Sciatic nerve (tissue), 2 donors: ENCODE measurements around the gene IL36G. TPM values are rescaled to one million over a fixed set of nuclear protein-coding genes. Genes with fewer than 3 reads are reported as not detected.
"Not testable (repeated sequence)": the region's sequence is repeated elsewhere in the genome, so short reads cannot be mapped to it uniquely, and the experiment has no call there.

Experiments
- ATAC-seq: fragments of 200-7000 bp; cut with Tn5 transposase; one replicate; pipeline ENCODE4 v1.9.1; 2020; ENCODE audit warnings: mild to moderate bottlenecking, moderate library complexity
- DNase-seq: peaks from one replicate; pipeline ENCODE4 v3.0.0-alpha.2; 2020; ENCODE audit warnings: low spot score
- intact Hi-C: fragments of 100-400 bp; cut with DNase I; formaldehyde crosslinking; loops from one replicate; pipeline ENCODE4 v1.14.2; 2022
- total RNA-seq: library from RNA; stranded (reverse); fragmentation: NEBNext Ultra II Directional; extraction: Animal tissue kit (Norgen Biotek cat#: 25700); gene quantifications from one replicate; pipeline ENCODE4 v1.2.1, GENCODE V29; 2021
- donor health status: DM: no; HTN: no; CAD: no.
- donor health status: DM: no; HTN: no; CAD: no.

Gene IL36G
- not detected for total RNA-seq

DNA sequence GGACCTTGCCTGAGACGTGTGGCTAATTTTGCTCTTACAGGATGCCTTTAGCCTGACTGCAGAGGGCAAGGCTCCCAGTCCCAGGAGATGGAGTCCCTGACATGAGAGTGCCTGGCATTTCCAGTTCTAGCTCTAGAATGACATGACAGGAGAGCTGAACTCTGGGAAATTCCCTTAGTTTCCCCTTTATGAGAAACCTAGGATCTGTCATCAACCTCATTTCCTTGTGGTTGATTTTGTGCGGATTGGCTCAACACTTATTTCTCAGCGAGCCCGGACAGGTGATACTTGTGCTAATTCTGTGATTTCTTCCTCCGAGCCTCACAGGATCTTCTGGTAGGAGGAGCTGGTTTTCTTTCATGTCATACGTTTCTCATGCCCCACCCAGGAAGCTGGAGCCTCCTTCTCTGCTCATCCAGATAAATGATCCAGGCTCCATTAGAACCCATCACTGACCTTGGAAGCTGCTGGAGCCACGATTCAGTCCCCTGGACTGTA is at the start of gene IL36G:
Gene IL36G, plus strand, starts transcription at position 448 of the 498 bp plus-strand sequence. CDS start 633 bp downstream, outside the sequence.
- DNase-seq (no peak), ATAC-seq (no peak)
- intact Hi-C loops = no loop called here

- intact Hi-C loops = no loop called here
Measured at GRCh38 chr2:112933261-112933660, 44.5 kb upstream of the IL36G start.

DNA sequence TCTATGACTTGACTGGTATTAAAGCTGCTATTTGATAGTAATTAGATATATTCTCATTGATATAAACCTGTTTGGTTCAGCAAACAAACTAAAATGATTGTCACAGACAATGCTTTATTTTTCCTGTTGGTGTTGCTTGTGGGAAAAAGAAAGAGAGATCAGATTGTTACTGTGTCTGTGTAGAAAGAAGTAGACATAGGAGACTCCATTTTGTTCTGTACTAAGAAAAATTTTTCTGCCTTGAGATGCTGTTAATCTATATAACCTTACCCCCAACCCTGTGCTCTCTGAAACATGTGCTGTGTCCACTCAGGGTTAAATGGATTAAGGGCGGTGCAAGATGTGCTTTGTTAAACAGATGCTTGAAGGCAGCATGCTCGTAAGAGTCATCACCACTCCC is 43.7 kb upstream of the IL36G start:
- intact Hi-C loops, ATAC-seq, DNase-seq: not testable (repeated sequence)

More at GRCh38 chr2:112933261-112933660, 44.5 kb upstream of the IL36G start:
- ATAC-seq (no peak), DNase-seq (no peak)

GRCh38 chr2:112936927-112937232 is 40.9 kb upstream of the IL36G start:
- no peak for DNase-seq
- no peak for ATAC-seq
- intact Hi-C loops = no loop called here

GRCh38 chr2:112938904-112939303 is 38.9 kb upstream of the IL36G start:
- intact Hi-C loops = no loop called here
- ATAC-seq (no peak), DNase-seq (no peak)

DNA sequence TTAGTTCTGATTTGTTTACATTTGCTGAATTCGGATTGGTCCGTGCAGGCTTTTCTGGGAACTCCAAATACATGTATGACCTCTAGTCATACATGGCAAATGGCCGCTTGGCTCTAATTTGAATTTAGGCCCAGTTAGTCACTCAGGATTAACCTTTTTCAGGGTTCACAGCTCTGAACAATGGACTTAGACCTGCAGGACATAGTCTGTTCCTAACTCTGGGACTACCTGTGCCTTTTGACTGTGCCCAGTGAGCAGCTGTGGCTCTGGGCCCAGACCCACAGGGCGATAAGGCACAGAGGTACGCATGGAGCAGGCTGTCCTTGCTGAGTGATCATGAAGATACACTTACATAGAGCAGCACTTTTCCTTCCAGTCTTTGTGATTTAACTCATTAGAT is 38.4 kb upstream of the IL36G start:
- ATAC-seq (no peak), DNase-seq (no peak)
- intact Hi-C loops = no loop called here

- ATAC-seq = no peak
- intact Hi-C loops = loop anchor here (10.0 kb wide), 1 partner anchor 186 kb away; no protein-coding TSS in a partner anchor
- DNase-seq = no peak
Measured at GRCh38 chr2:112940859-112941625, 36.8 kb upstream of the IL36G start.

DNA sequence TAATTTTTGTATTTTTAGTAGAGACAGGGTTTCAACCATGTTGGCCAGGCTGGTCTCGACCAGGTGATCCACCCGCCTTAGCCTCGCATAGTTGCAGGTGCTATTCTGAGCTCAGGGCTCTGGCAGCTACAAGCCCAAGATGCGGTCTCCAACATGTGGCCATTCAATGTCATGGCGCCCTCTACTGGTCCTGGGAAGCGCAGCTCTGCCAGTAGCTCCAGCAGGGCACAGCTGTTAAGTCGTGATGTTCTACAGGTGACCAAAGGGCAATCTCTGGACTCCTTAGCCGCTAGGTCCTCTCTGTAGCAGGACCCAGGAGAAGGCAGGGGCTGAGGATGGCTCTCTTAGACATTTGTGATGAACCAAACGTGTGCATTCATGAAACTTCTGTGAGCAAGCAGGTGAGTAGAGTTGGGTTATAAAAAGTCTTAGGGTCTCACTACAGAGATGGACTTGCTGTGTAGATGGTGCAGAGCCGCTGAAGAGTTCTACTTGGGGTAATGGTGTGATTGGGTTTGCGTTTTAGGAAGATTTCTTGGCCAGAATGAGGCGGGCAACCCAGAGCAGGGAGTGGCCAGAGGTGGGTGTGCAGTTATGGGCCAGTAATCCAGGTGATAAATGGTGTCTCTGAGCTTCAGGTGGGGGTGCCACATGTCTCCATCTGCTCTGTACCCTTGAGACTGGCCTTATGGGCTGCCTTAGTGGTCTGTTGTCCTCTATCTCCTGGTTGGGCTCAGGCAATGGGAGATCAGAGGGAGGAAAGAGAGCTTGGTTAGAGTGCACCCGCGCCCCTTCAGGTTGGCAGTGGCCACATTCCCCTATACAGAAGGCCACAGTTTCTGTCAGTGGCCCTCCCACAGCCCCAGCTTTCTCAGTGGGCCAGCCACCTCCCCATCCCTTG is 35.8 kb upstream of the IL36G start:
- intact Hi-C loops = loop anchor here (10.0 kb wide), 1 partner anchor 187 kb away; no protein-coding TSS in a partner anchor
- peak; percentile 48 for ATAC-seq
- peak; percentile 79 for DNase-seq

GRCh38 chr2:112942654-112943002 is 35.2 kb upstream of the IL36G start:
- DNase-seq (no peak), ATAC-seq (no peak)
- intact Hi-C loops = loop anchor here (10.0 kb wide), 1 partner anchor 188 kb away; no protein-coding TSS in a partner anchor

GRCh38 chr2:112944971-112945370 is 32.8 kb upstream of the IL36G start:
- intact Hi-C loops = loop anchor here (10.0 kb wide), 1 partner anchor 190 kb away; no protein-coding TSS in a partner anchor
- DNase-seq (no peak), ATAC-seq (no peak)

DNA sequence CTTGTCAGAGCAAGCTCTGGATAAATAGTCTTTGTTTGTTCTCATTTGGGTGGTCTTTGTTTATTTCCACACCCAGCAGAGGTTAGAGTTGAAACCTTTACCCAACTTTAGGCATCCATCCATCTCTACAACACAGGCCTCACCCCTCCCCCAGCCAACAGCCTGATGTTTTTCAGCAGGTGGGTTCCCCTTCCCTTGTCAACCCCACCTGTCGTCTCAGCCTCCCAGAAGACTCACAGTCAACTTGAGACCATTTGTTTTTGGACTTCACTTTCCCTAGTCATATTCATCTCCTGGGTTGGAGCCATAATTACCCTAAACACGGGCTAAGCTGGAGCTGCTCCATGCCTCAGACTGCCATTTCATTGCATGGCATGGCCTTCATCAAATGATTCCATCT is 31.7 kb upstream of the IL36G start:
- intact Hi-C loops = loop anchor here (10.0 kb wide), 1 partner anchor 191 kb away; no protein-coding TSS in a partner anchor
- no peak for ATAC-seq
- DNase-seq = no peak

- ATAC-seq (no peak), DNase-seq (no peak)
- intact Hi-C loops = loop anchor here (10.0 kb wide), 1 partner anchor 193 kb away; no protein-coding TSS in a partner anchor
Measured at GRCh38 chr2:112947374-112947773, 30.4 kb upstream of the IL36G start.

DNA sequence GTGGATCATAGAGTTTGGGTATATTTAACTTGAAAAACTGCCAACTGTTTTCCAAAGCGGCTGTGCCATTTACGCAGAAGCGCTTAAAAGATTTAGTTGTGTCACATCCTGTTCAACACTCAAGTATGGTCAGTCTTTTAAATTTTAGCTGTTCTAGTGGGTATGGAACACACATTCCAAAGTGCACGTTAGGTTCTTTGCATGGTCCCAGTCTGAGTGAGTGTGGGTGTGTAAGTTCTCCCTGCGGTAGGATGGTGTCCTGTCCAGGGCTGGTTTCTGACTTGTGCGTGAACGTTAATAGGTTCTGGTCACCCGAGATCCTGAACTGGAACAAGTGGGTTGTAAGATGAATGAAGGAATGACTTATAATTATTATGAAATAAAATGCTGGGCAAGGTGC is 28.4 kb upstream of the IL36G start:
- ATAC-seq (no peak), DNase-seq (no peak)

GRCh38 chr2:112954364-112954763 is 23.4 kb upstream of the IL36G start:
- intact Hi-C loops = no loop called here
- ATAC-seq = no peak
- no peak for DNase-seq

More for the DNA sequence above, 28.4 kb upstream of the IL36G start:
- intact Hi-C loops = loop anchor here (10.0 kb wide), 1 partner anchor 195 kb away; no protein-coding TSS in a partner anchor

GRCh38 chr2:112957511-112957910 is 20.3 kb upstream of the IL36G start:
- intact Hi-C loops = no loop called here
- ATAC-seq (no peak), DNase-seq (no peak)

GRCh38 chr2:112958428-112959108 is 19.2 kb upstream of the IL36G start:
- intact Hi-C loops = no loop called here
- ATAC-seq (no peak), DNase-seq (no peak)

- intact Hi-C loops = no loop called here
- no peak for ATAC-seq
- no peak for DNase-seq
Measured at GRCh38 chr2:112959109-112959812, 18.5 kb upstream of the IL36G start.

- ATAC-seq (no peak), DNase-seq (no peak)
- intact Hi-C loops = no loop called here
Measured at GRCh38 chr2:112960230-112960825, 17.5 kb upstream of the IL36G start.
